Endothelial cell of umbilical vein (primary cell): ENCODE measurements around the gene ADCYAP1R1. TPM values are rescaled to one million over a fixed set of nuclear protein-coding genes. Genes with fewer than 3 reads are reported as not detected.

Experiments
- BruUV-seq: library from RNA; stranded (reverse); fragments of 400-500 nt; replicated peaks from 2 replicates; lab custom pipeline; 2021; lab: Mats Ljungman, UMichigan
- CTCF ChIA-PET: fragments of 300-600, 350-600 bp; sonication (Branson Sonifier 250); formaldehyde crosslinking; loops from one replicate; lab custom pipeline; 2021; ENCODE audit warnings: antibody characterized with exemption, inconsistent platforms; lab: Charles Lee
- POLR2A ChIA-PET: fragments of 300-600, 350-600 bp; sonication (Branson Sonifier 250); formaldehyde crosslinking; loops from one replicate; lab custom pipeline; 2021; ENCODE audit warnings: antibody characterized with exemption, inconsistent platforms; lab: Charles Lee
- DNase-seq: peaks from one replicate; pipeline ENCODE4 v3.0.0-alpha.2; 2011; ENCODE audit warnings: low read depth, low spot score
- FAIRE-seq: peaks from 2 replicates; lab custom pipeline; 2011; peaks lifted over from hg19 to GRCh38; lab: Jason Lieb, UNC
- H2AFZ ChIP-seq: 2 replicates; pipeline ENCODE4 v1.6.0; 2012; ENCODE audit warnings: low read depth, low read length, control low read depth, inconsistent platforms
- H3K27ac ChIP-seq: 2 replicates; pipeline ENCODE4 v1.5.1; 2011; ENCODE audit warnings: low read depth, mild to moderate bottlenecking, control low read depth, low read length, moderate library complexity; ENCODE audit not compliant: insufficient read depth
- H3K27me3 ChIP-seq, 2 experiments: 2 replicates each; pipeline versions ENCODE4 v1.6.0 to v1.6.1; 2011; ENCODE audit warnings: low read length in 2 of 2, mixed read lengths in 1 of 2; ENCODE audit not compliant: control insufficient read depth in 2 of 2, insufficient read depth in 2 of 2
- H3K36me3 ChIP-seq, 2 experiments: 2 replicates in 1 of 2; 3 replicates in 1 of 2; pipeline ENCODE4 v1.5.1; 2011; ENCODE audit warnings: low read length in 2 of 2, mild to moderate bottlenecking in 1 of 2, moderate library complexity in 1 of 2; ENCODE audit not compliant: control insufficient read depth in 2 of 2, insufficient read depth in 2 of 2; ENCODE audit errors: extremely low read depth in 1 of 2
- H3K4me1 ChIP-seq: 3 replicates; pipeline ENCODE4 v1.5.1; 2011; ENCODE audit warnings: mild to moderate bottlenecking, low read length; ENCODE audit not compliant: control insufficient read depth, insufficient read depth; ENCODE audit errors: extremely low read depth
- H3K4me2 ChIP-seq: 2 replicates; pipeline ENCODE4 v1.6.1; 2011; ENCODE audit warnings: low read length, control low read depth, mixed read lengths; ENCODE audit not compliant: insufficient read depth
- H3K4me3 ChIP-seq, 3 experiments: fragments of 200-600 bp in 1 of 3; sonication (generic), shearing (Covaris generic) in 1 of 3; replicated peaks in 1 of 3; 2 replicates each; pipeline ENCODE4 v1.5.1; 2011 to 2016; ENCODE audit warnings: control low read depth in 3 of 3, low read length in 3 of 3, mild to moderate bottlenecking in 2 of 3, inconsistent platforms in 1 of 3, low read depth in 1 of 3, moderate library complexity in 1 of 3; ENCODE audit not compliant: insufficient read depth in 1 of 3
- H3K79me2 ChIP-seq: 2 replicates; pipeline ENCODE4 v1.6.0; 2012; ENCODE audit warnings: low read length, inconsistent platforms; ENCODE audit not compliant: control insufficient read depth, insufficient read depth
- H3K9ac ChIP-seq: replicated peaks from 2 replicates; pipeline ENCODE3; 2011; ENCODE audit warnings: low read length, control low read depth; ENCODE audit not compliant: insufficient read depth; ENCODE audit errors: extremely low read depth
- H3K9me1 ChIP-seq: replicated peaks from 3 replicates; pipeline ENCODE4 v1.6.0; 2011; ENCODE audit warnings: mild to moderate bottlenecking, low read length; ENCODE audit not compliant: control insufficient read depth, insufficient read depth; ENCODE audit errors: extremely low read depth
- H3K9me3 ChIP-seq: replicated peaks from 2 replicates; pipeline ENCODE4 v1.5.1; 2012; ENCODE audit warnings: low read length, inconsistent platforms; ENCODE audit not compliant: control insufficient read depth, insufficient read depth
- H4K20me1 ChIP-seq: replicated peaks from 2 replicates; pipeline ENCODE3; 2011; ENCODE audit warnings: mild to moderate bottlenecking, low read length; ENCODE audit not compliant: control insufficient read depth, insufficient read depth; ENCODE audit errors: extremely low read depth
- CTCF ChIP-seq, 2 donors: IDR thresholded peaks; 1 replicate in 1 of 2; 2 replicates in 1 of 2; pipeline ENCODE4 v1.5.1; 2011; ENCODE audit warnings: low read length in 2 of 2, mild to moderate bottlenecking in 2 of 2, moderate library complexity in 2 of 2, control low read depth in 1 of 2, inconsistent platforms in 1 of 2, low read depth in 1 of 2; ENCODE audit not compliant: insufficient read depth in 1 of 2; ENCODE audit errors: extremely low read depth in 1 of 2
- EZH2 ChIP-seq: IDR thresholded peaks from 2 replicates; pipeline ENCODE4 v1.6.1; 2012; ENCODE audit warnings: borderline replicate concordance, low read depth, mild to moderate bottlenecking, moderate library complexity, low read length, inconsistent platforms; ENCODE audit not compliant: severe bottlenecking
- FOS ChIP-seq: IDR thresholded peaks from 2 replicates; pipeline ENCODE4 v1.6.1; 2011; ENCODE audit warnings: mild to moderate bottlenecking, low read length, moderate library complexity, borderline replicate concordance; ENCODE audit not compliant: insufficient read depth
- GATA2 ChIP-seq: IDR thresholded peaks from 2 replicates; pipeline ENCODE4 v1.7.0; 2011; ENCODE audit warnings: low read depth, mild to moderate bottlenecking, moderate library complexity, mixed read lengths, low read length; ENCODE audit not compliant: insufficient read length, insufficient read depth
- JUN ChIP-seq: IDR thresholded peaks from 2 replicates; pipeline ENCODE4 v1.6.1; 2011; ENCODE audit warnings: borderline replicate concordance, low read depth; ENCODE audit not compliant: insufficient read length, insufficient read depth
- MYC ChIP-seq: IDR thresholded peaks from one replicate; pipeline ENCODE4 v1.6.1; 2011; ENCODE audit warnings: mild to moderate bottlenecking, low read depth, low read length
- POLR2A ChIP-seq: IDR thresholded peaks from 2 replicates; pipeline ENCODE4 v1.6.1; 2012; ENCODE audit warnings: low read depth, mild to moderate bottlenecking, control low read depth, low read length
- POLR2AphosphoS5 ChIP-seq: IDR thresholded peaks from 2 replicates; pipeline ENCODE4 v1.6.1; 2012; ENCODE audit warnings: low read depth, mild to moderate bottlenecking, control low read depth, low read length, moderate library complexity; ENCODE audit not compliant: insufficient read depth
- dilution Hi-C: fragments of 300-500 bp; cut with MboI; formaldehyde crosslinking; loops from one replicate; pipeline ENCODE4 v1.15.0; 2019; ENCODE audit warnings: low sequenced_read_pairs; ENCODE audit not compliant: extremely low pct_ligation_motif_present
- intact Hi-C: fragments of 100-400 bp; cut with micrococcal nuclease; formaldehyde crosslinking; loops from one replicate; pipeline ENCODE4 v1.10.0; 2022
- polyA plus RNA-seq, 4 experiments: library from polyadenylated mRNA; depleted of rRNA in 3 of 4; stranded (reverse) in 3 of 4; unstranded in 1 of 4; fragments of >200 nt; gene quantifications; 2 replicates each; pipeline versions ENCODE4 v1.2.1 to v1.2.3, GENCODE V29; 2011 to 2012; ENCODE audit warnings: missing spikeins in 1 of 4
- total RNA-seq: library from RNA; stranded (reverse); gene quantifications from 2 replicates; pipeline ENCODE4 v1.2.3, GENCODE V29; 2021
- TF ChIP-seq, protein P1 (sequence below): IDR thresholded peaks from 2 replicates; pipeline ENCODE4 v1.6.1; 2011; ENCODE audit not compliant: insufficient read depth, insufficient read length

ADCYAP1R1 gene
- total and polyA plus RNA-seq, 2 donors (not counting 3 experiments of a cell fraction or from before 2014, with no cell fraction given) = 0.04 TPM; not detected in 1

- Histone ChIP-seq H3K36me3 (no peaks in the 10 kb centered on the region), H3K79me2 (no peaks in the 10 kb centered on the region), H3K27ac (no peak overlapping the region), H3K9me3 (no peaks in the 10 kb centered on the region), H3K9me1 (no peaks in the 10 kb centered on the region), H4K20me1 (no peaks in the 10 kb centered on the region), H3K27me3 (no peaks in the 10 kb centered on the region), H2AFZ (no peak overlapping the region), H3K4me1 (peaks cover 12% of the 10 kb centered on the region), H3K4me3 (no peak overlapping the region), H3K9ac (no peak overlapping the region), H3K4me2 (no peak overlapping the region)
- FAIRE-seq (no peak), DNase-seq (no peak)
- TF ChIP-seq FOS (no peak), EZH2 (no peak), POLR2A (no peak), GATA2 (no peak), JUN (no peak), MYC (no peak), POLR2AphosphoS5 (no peak), CTCF (IDR thresholded peaks at IDR 0.05; ENCODE audit: extremely low read depth in 1 of 2, insufficient read depth in 1 of 2, low read depth in 1 of 2, low read length in 2 of 2) (no peak)
- TF ChIP-seq, protein P1, sequence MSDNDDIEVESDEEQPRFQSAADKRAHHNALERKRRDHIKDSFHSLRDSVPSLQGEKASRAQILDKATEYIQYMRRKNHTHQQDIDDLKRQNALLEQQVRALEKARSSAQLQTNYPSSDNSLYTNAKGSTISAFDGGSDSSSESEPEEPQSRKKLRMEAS = no peak
- intact Hi-C loops (no loop called here), dilution Hi-C loops (no loop called here)
- POLR2A ChIA-PET = no interaction called here
- CTCF ChIA-PET = interaction anchor here (1.0 kb wide), 1 partner anchor 88 kb away, joined by 4 read pairs; no protein-coding TSS in a partner anchor
- BruUV-seq = no TSS peak
Observed at GRCh38 chr7:31071645-31072029, 19.5 kb downstream of the ADCYAP1R1 start.
